Neural cell (in vitro differentiated cells): ENCODE results near the gene TPH2. TPM values are rescaled to one million over a fixed set of nuclear protein-coding genes. Genes with fewer than 3 reads are reported as not detected.

Source experiments
- H2AFZ ChIP-seq: fragments of 200-600, 300-800 bp; sonication (generic), shearing (Covaris generic); 2 replicates; pipeline ENCODE4 v1.6.0; 2014; ENCODE audit warnings: low read depth, mild to moderate bottlenecking, antibody characterized with exemption, low read length, moderate library complexity
- H3F3A ChIP-seq: fragments of 200-600 bp; shearing (Covaris generic); 2 replicates; pipeline ENCODE4 v1.6.1; 2016; ENCODE audit warnings: mild to moderate bottlenecking, moderate library complexity, mixed read lengths, antibody characterized with exemption, low read length; ENCODE audit not compliant: insufficient read depth, poor library complexity, severe bottlenecking
- H3K27ac ChIP-seq: fragments of 200-600, 300-800 bp; sonication (generic), shearing (Covaris generic); 2 replicates; pipeline ENCODE4 v1.5.1; 2014; ENCODE audit warnings: mild to moderate bottlenecking, low read length, moderate library complexity
- H3K27me3 ChIP-seq: fragments of 300-800, 200-600 bp; sonication (generic), shearing (Covaris generic); 2 replicates; pipeline ENCODE4 v1.6.0; 2014; ENCODE audit warnings: mild to moderate bottlenecking, low read depth, low read length, moderate library complexity; ENCODE audit not compliant: insufficient read depth
- H3K36me3 ChIP-seq: fragments of 300-800, 200-600 bp; sonication (generic), shearing (Covaris generic); 2 replicates; pipeline ENCODE4 v1.5.1; 2014; ENCODE audit warnings: mild to moderate bottlenecking, antibody characterized with exemption, low read length, moderate library complexity; ENCODE audit not compliant: insufficient read depth
- H3K4me2 ChIP-seq: fragments of 300-800, 200-600 bp; sonication (generic), shearing (Covaris generic); 2 replicates; pipeline ENCODE4 v1.6.0; 2014; ENCODE audit warnings: mild to moderate bottlenecking, low read length
- H3K4me3 ChIP-seq: fragments of 300-800, 200-600 bp; sonication (generic), shearing (Covaris generic); 2 replicates; pipeline ENCODE4 v1.5.1; 2014; ENCODE audit warnings: mild to moderate bottlenecking, low read length, moderate library complexity
- H3K79me2 ChIP-seq: fragments of 200-600 bp; shearing (Covaris generic); replicated peaks from 2 replicates; pipeline ENCODE4 v1.6.0; 2014; ENCODE audit warnings: mild to moderate bottlenecking, low read length, moderate library complexity; ENCODE audit not compliant: insufficient read depth
- H3K9ac ChIP-seq: fragments of 300-800, 200-600 bp; sonication (generic), shearing (Covaris generic); 2 replicates; pipeline ENCODE4 v1.6.1; 2016; ENCODE audit warnings: mild to moderate bottlenecking, low read length, mixed read lengths
- H3K9me2 ChIP-seq: fragments of 200-600 bp; shearing (Covaris generic); 2 replicates; pipeline ENCODE4 v1.6.1; 2016; ENCODE audit warnings: mild to moderate bottlenecking, low read length, mixed read lengths; ENCODE audit not compliant: insufficient read depth
- H3K9me3 ChIP-seq: fragments of 200-600, 300-800 bp; sonication (generic), shearing (Covaris generic); 2 replicates; pipeline ENCODE4 v1.6.1; 2016; ENCODE audit warnings: mild to moderate bottlenecking, mixed run types, low read length, moderate library complexity, mixed read lengths
- H4K20me1 ChIP-seq: fragments of 200-600 bp; shearing (Covaris generic); 2 replicates; pipeline ENCODE4 v1.6.1; 2016; ENCODE audit warnings: mild to moderate bottlenecking, mixed run types; ENCODE audit not compliant: insufficient read depth
- CTCF ChIP-seq: fragments of 450-650 bp; IDR thresholded peaks from 2 replicates; pipeline ENCODE4 v1.5.1; 2014; ENCODE audit warnings: antibody characterized with exemption, mild to moderate bottlenecking, moderate library complexity; ENCODE audit not compliant: poor library complexity, severe bottlenecking
- EP300 ChIP-seq: fragments of 450-650 bp; conservative IDR thresholded peaks from 2 replicates; pipeline ENCODE4 v1.6.1; 2014; ENCODE audit warnings: antibody characterized with exemption, mild to moderate bottlenecking, moderate library complexity; ENCODE audit not compliant: poor library complexity, severe bottlenecking
- EZH2 ChIP-seq: fragments of 200-600, 300-800 bp; shearing (Covaris generic), sonication (generic); IDR thresholded peaks from 2 replicates; pipeline ENCODE4 v1.6.1; 2014; ENCODE audit warnings: antibody characterized with exemption, low read length, borderline replicate concordance, mild to moderate bottlenecking; ENCODE audit not compliant: insufficient read depth, poor library complexity, severe bottlenecking
- MXI1 ChIP-seq: fragments of 450-650 bp; conservative IDR thresholded peaks from 2 replicates; pipeline ENCODE4 v1.6.1; 2014; ENCODE audit warnings: antibody characterized with exemption, mild to moderate bottlenecking; ENCODE audit not compliant: poor library complexity, severe bottlenecking
- POLR2AphosphoS5 ChIP-seq: IDR thresholded peaks from 2 replicates; pipeline ENCODE4 v1.6.1; 2012
- RAD21 ChIP-seq: fragments of 450-650 bp; conservative IDR thresholded peaks from 2 replicates; pipeline ENCODE4 v1.6.1; 2014; ENCODE audit warnings: antibody characterized with exemption, mild to moderate bottlenecking, moderate library complexity
- REST ChIP-seq: IDR thresholded peaks from 2 replicates; pipeline ENCODE4 v1.6.1; 2012; ENCODE audit warnings: borderline replicate concordance
- SMC3 ChIP-seq: fragments of 450-650 bp; conservative IDR thresholded peaks from 2 replicates; pipeline ENCODE4 v1.6.1; 2014; ENCODE audit warnings: antibody characterized with exemption, mild to moderate bottlenecking, moderate library complexity; ENCODE audit not compliant: poor library complexity
- polyA plus RNA-seq: library from polyadenylated mRNA; depleted of rRNA; stranded (reverse); fragments of >200 nt; gene quantifications from 2 replicates; pipeline ENCODE4 v1.2.3, GENCODE V29; 2014

The TPH2 gene
- polyA plus RNA-seq, 1 donor from 2014 or later, result 0.33 TPM

GRCh38 chr12:71892059-71892458 is 46.6 kb upstream of the TPH2 start:
- Histone ChIP-seq H3K79me2 (no peaks in the 10 kb centered on the region), H3K4me2 (no peak overlapping the region), H3F3A (no peaks in the 10 kb centered on the region), H4K20me1 (no peaks in the 10 kb centered on the region), H3K9me3 (no peaks in the 10 kb centered on the region), H3K4me3 (no peak overlapping the region), H3K9ac (no peak overlapping the region), H3K9me2 (no peaks in the 10 kb centered on the region), H3K27ac (no peak overlapping the region), H3K36me3 (no peaks in the 10 kb centered on the region), H3K27me3 (no peaks in the 10 kb centered on the region), H2AFZ (no peak overlapping the region)
- TF ChIP-seq POLR2AphosphoS5 (no peak), EZH2 (no peak), SMC3 (no peak), MXI1 (no peak), REST (no peak), RAD21 (no peak), EP300 (no peak), CTCF (no peak)

DNA sequence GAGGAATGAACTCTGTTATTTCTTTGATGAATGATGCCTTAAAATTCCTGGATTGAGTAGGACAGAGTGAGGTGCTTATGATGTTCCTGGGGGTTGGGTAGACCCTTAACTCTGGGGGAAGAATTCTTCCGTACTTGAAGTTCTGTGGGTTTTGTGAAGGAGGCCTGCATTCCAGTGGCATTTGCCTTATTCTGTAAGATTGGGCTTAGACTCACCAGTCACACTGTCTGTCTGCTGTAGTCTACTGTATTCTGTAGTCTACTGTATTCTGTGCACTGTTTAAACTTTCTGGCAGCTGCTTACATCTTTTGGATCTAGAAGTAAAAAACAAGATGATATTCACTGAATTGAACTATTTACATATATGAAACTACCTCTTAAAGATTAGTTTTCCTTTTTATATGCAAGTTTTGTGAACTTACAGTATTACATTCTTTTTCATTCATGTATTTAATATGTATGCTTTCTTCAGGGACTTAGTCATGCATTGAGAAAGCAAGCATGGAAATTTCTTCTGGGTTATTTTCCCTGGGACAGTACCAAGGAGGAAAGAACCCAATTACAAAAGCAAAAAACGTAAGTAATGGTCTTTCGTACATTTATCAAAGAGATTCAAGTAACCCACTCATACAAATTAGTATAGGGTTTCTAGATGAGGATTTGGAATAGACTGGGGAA is 42.3 kb upstream of the TPH2 start:
- no peak overlapping the region for H3K9ac ChIP-seq
- no peaks in the 10 kb centered on the region for H3K79me2 ChIP-seq
- H3F3A ChIP-seq, result no peaks in the 10 kb centered on the region
- H3K27ac ChIP-seq, result no peak overlapping the region
- H3K9me3 ChIP-seq, result no peaks in the 10 kb centered on the region
- H3K4me3 ChIP-seq, result no peak overlapping the region
- no peaks in the 10 kb centered on the region for H3K9me2 ChIP-seq
- H3K4me2 ChIP-seq, result no peak overlapping the region
- H3K36me3 ChIP-seq, result no peaks in the 10 kb centered on the region
- H2AFZ ChIP-seq, result no peak overlapping the region
- H3K27me3 ChIP-seq, result no peaks in the 10 kb centered on the region
- TF ChIP-seq MXI1 (no peak), POLR2AphosphoS5 (no peak), REST (no peak), SMC3 (no peak), RAD21 (no peak)
- no peaks in the 10 kb centered on the region for H4K20me1 ChIP-seq
